Ramos (cell line): Measurements from ENCODE around the gene GBP5.
"Not testable (repeated sequence)": the region's sequence is repeated elsewhere in the genome, so short reads cannot be mapped to it uniquely, and the experiment has no call there.

ENCODE experiments used
- in situ Hi-C: fragments of 300-500 bp; cut with MboI; formaldehyde crosslinking; loops from one replicate; pipeline ENCODE4 v1.14.3; 2022; ENCODE audit warnings: low sequenced_read_pairs; ENCODE audit not compliant: unreplicated experiment

The GBP5 gene

DNA sequence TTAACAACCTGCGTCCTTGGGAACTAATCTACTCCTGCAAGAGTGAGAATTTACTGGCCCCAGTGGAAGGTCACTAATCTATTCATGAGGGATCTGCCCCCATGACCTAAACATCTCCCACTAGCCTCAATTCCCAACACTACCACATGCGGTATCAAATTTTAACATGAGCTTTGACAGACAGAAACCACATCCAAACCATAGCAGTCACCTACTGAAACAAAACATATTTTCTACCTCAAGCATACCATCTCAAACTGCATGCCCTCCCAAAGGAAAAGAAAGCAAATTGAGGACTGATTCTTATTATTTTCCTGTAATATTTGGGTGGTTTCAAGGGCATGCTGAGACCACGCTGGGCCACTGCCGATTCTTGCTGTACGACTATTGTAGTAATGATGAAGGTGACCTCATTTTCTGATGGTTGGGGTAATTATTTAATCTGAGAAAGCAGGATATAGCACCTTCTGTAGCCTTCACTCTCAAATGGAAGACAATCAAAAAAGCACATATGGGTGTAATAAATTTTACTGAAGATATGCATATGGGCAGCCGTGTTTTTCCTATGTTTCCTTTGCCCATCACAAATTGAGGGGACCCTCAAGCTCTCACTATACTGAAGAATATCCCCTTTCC is 13.2 kb upstream of the GBP5 start:
- in situ Hi-C loops, result no loop called here

DNA sequence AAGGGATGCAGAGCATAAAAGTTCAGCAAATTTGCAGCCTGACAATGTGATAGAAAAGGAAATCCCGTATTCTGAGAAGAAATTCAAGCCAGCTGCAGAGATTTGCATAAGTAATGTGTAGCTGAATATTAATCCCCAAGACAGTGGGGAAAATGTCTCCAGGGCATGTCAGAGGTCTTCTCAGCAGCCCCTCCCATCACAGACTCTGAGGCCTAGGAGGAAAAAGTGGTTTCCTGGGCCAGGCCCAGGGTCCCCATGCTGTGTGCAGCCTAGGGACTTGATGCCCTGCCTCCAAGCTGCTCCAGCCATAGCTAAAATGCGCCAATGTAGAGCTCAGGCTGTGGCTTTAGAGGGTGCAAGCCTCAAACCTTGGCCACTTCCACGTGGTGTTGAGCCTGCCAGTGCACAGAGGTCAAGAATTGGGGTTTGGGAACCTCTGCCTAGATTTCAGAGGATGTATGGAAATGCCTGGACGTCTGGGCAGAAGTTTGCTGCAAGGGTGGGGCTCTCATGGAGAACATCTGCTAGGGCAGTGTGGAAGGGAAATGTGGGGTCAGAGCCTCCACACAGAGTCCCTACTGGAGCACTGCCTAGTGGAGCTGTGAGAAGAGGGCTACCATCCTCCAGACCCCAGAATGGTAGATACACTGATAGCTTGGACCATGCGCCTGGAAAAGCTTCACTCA is 11.6 kb upstream of the GBP5 start:
- in situ Hi-C loops, result not testable (repeated sequence)

DNA sequence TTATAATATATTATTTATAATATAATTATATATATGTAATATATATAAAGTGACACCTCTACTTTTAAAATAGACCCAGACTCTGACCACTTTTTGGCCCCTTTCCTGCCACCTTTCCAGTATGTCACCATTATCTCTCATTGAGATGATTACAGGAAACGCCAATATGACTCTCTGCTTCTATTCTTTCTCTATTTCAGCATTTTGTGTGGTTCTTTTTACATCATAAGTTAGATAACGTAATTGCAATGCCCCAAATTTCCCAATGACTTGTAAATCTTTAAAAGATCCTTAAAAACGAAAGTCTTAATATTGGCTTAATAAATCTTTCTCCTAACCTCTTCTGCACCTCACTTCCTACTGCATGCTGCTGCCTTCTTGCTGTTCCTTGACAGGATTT is 8.1 kb upstream of the GBP5 start:
- in situ Hi-C loops, result no loop called here

DNA sequence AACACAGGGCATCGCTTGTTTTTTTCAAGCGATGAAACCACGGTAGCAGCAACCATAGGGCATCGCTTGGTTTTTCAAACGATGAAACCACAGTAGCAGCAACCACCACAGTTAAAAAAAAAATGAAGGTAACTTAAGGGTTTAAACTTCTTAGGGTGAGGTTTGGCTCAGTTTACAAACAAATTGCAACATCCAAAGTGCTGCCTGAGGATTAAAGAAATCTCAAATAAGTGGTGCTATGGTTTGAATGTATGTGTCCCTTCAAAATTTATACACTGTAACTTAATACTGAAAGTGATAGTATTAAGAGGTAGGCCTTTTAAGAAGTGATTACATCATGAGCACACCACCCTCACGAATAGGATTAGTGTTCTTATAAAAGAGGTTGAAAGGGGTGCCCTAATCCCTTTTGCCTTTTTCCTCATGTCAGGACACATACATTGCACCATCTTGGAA is 6.4 kb upstream of the GBP5 start:
- in situ Hi-C loops, result no loop called here

DNA sequence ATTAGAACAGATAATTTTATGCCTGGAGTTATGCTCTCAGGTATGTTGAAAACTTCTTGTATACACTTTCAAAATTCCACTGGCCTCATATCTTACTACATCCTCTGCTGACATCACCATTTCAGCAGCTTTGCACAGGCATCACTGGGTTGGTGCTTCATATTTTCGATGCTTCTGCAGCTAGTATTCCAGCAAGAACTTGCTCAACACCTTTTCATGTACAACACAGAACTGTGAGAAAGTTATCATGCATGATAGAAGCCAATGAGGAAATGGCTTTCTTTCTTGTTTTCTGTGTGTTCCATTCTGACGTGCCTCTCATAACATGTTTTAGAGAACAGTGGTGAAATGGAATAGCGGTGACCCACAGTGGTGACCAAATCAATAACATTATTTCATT is 5.1 kb upstream of the GBP5 start:
- in situ Hi-C loops, result no loop called here

DNA sequence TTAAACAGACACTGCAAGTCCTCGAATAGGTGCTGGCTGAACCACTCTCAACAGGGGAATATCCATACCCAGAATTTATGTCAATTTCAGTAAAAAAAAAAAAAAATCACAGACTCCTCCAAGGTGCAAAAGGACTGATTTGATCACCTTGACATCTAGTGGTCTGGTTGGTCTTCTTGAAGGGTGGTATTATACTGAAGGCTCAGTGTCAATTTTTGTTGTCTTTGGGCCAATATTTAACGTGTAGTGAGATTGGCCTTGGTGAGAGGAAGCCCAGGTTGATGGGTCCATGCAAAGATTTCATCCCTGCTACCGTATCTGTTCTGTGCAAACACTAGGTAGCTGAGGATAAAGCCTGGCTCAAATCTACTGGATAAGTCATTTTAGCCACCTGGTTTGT is 4.0 kb upstream of the GBP5 start:
- in situ Hi-C loops, result no loop called here

DNA sequence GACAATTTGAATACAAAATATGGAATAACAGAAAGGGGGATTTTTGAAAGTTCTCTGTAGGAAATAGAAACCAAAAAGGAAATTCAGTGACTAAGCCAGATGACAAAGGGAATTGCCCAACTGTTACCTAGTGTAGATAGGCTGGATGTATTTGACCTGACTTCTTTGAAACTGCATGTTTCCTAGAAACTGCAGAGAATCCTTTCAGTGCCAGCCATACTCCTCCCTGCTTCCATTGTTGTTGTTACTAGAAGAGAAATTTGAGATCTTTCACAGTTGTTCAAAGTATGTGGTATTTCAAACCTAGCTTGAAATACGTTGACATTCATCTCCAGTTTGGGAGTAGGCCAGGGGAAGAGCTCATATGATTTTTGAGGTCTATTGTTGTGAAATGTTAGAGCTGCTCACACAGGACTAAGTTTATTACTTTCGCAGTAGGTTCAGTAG is 1.8 kb upstream of the GBP5 start:
- in situ Hi-C loops, result no loop called here

DNA sequence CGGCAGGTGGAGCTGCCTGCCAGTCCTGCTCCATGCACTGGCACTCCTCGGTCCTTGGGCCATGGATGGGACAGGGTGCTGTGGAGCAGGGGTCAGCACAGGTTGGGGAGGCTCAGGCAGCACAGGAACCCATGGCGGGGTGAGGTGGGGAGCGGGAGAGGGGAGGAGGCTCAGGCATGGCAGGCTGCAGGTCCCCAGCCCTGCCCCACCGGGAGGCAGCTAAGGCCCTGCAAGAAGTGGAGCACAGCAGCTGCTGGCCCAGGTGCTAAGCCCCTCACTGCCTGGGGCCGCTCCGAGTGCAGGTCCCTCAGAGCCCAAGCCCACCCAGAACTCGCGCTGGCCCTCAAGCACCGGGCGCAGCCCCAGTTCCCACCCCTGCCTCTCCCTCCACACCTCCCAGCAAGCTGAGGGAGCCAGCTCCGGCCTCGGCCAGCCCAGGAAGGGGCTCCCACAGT is 691 bp upstream of the GBP5 start:
- in situ Hi-C loops, result no loop called here

DNA sequence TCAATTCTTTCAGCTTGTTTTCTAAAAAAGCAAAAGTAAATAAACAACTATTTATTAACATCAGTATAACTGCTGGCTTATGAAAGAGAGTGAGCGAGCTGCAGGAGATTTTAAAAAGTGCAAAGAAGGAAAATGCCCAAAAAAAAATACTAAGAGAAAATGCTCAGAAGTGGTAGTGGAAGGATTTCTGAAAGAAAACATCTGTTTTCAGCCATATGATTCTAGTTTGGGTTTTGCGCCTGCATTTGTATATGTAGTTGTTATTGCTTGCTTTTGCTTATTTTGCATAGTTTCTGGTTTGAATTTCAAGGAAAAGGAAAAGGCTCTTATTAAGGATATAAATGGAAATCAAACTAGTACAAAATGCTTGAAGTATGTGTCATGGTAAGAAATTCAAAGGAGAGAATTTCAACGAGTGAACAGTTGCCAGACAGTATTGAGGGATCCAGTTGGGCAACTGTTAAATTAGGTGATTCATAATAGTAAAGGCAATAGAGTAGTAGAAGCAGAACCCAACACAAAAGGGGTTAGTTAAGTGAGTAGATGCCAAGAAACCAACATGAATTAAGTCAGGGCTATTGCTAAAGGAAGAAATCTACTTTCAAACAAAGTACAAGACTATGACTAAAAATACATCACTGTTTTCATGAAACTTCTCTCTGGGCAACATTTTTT is 1.2 kb downstream of the GBP5 start:
- in situ Hi-C loops, result no loop called here

DNA sequence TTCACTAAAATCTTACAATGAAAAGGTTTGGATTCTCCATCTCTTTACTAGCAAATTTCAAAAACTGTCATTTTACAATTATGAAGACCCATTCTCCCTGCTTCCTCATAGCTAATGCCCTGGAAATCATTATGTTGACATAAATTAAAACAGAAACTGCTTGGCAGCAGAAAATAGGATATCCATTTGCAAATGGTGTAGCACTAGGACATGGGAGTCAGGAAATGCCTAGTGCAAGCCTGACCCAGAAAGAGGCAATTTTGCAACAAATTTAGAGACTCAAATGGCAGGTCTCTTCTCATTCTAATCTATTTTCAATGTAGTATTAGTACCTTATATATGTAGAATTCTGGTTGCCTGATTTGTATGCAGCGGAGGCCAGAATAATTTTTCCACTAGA is 2.2 kb downstream of the GBP5 start:
- in situ Hi-C loops, result no loop called here

DNA sequence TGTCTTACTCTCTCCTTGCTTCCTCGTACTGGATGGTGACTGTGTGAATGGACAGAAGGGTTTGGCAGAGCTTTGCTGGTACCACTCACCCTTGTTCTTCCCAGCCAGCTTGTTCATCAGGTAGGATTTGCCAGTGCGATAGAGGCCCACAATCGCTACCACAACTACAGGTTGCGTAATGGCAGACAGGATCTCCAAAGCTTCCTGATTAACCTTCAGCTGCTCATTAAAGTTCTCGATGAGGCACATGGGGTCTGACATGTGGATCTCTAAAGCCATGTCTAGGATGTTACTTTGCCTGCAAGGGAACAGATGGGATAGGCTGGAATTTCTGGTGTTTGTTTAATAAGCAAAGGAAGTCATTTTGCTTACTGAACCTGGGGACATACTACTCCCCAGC is 3.4 kb downstream of the GBP5 start:
- in situ Hi-C loops, result no loop called here

DNA sequence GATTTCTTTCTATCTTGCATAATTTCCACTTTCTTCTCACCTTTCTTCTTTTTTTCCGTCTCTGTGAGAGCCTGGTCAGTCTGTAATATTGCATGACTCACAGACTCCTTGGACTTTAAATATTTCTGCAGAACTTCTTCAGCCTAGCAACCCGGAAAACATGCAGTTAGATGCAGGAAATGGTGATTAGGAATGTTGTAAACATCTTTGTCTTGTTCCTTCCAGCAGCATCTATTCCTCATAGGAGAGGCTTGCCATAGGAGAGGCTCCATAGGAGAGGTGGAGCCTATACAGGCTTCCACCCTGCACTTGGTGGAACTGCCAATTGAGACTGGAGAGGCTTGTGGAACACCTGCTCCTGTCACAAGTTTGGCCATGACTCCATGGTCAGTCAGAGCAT is 10.0 kb downstream of the GBP5 start:
- in situ Hi-C loops, result no loop called here

DNA sequence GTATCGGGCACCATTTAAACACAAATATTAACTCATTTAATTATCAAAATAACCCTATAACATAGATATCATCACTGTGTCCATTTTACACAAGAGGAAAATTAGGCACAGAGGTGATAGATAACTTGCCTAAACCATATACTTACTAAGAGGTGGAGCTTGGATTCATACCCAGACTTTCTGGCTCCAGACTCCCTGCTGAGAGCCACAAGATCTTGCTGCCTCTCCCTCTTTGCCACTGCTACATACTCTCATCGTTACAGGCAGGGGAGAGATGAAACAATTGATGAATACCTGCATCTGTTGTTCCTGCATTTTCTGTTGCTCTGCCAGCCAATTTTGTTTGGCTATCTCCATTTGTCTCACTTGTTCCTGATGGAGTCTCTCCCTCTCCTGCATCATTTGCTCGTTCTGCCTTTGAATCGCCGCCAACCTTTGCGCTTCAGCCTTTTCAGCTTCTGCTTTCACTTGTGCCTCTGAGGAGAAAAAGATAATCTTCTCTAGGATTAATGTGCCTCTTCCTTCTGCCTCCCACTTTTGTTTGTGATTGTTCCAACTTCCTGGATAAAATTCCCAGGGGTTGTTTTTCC is 10.6 kb downstream of the GBP5 start:
- in situ Hi-C loops, result no loop called here

DNA sequence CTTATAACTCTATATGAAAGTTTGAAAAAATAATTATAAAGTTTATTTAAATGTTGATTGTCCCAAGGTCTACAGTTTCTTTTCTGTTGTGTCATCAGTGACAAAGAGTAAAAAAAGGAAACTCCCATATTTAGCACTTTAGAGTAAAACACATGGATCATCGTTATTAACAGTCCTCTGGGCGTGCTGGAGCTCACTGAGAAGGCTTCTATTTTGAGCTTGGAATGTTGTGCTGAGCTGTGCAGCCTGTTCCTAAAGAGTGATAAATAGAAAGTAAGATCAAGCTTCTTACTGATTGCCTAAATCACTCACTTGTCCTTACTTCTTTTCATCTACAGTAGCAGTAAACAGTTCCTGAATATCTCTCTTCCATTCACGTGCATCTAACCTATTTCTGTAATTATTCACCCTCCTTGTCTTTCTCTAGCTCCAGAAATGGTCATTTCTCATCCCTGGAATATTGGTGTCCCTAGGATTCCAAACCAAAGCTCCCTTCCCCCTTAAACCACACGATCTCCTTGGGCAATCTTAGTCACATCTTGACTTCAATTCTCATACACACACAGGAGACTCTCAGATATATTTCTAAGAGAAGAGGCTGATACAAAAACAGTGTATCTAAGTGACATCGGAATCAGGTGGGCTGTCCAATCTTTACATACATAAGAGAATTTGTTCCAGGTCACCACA is 11.9 kb downstream of the GBP5 start:
- in situ Hi-C loops, result no loop called here

DNA sequence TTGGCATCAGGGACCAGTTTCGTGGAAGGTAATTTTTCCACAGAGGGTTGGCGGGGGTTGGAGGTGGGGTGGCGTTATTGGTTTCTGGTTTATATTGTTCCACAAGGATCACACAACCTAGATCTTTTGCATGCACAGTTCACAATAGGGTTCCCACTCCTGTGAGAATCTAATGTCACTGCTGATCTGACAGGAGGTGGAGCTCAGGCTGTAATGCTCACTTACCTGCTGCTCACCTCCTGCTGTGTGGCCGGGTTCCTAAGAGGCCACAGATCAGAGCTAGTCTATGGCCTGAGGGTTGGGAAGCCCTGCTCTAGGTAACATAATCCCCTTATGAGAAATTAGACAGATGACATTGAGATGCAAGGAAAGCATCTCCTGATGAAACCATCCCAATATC is 12.6 kb downstream of the GBP5 start:
- in situ Hi-C loops, result no loop called here

DNA sequence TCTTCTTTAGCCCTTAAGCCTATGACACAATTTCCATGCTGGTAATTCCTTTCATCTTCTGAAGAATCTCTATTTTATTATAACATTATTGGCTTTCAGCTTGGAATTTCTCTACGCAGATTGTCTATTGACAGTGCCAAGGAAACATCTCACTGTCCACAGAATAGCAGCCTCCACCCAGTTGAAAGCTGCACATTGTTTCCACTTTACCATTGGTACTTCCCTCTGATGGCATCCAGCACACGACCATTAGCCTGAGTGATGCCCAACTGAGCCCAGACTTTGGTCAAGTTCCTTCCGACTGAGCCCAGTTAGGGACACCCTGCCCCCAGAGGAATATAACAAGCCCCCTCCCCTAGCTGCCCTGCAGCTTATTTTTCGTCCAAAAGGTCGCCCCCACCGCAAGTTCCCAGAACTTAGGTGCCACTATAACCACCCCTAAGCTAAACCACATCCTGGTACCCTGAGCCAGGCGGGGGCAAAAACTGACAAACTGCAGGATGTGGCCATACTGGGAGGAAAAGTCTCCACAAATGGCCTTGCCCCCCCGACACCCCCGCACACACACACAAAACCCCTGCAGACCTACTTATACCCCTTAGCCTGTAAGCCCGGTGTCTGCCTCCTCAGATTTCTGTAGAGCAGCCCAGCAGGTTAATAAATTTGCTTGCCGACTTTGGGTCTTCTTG is 13.2 kb downstream of the GBP5 start:
- in situ Hi-C loops, result no loop called here

DNA sequence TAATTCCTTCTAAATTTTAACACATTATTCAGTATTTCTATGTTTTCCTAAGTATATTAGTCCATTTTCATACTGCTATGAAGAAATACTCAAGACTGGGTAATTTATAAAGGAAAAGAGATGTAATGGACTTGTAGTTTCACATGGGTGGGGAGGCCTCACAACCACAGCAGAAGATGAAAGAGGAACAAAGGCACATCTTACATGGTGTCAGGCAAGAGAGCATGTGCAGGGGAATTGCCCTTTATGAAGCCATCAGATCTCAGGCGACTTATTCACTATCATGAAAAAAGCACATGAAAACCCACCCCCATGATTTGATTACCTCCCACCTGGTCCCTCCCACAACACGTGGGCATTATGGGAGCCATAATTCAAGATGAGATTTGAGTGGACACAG is 15.6 kb downstream of the GBP5 start:
- in situ Hi-C loops, result no loop called here

DNA sequence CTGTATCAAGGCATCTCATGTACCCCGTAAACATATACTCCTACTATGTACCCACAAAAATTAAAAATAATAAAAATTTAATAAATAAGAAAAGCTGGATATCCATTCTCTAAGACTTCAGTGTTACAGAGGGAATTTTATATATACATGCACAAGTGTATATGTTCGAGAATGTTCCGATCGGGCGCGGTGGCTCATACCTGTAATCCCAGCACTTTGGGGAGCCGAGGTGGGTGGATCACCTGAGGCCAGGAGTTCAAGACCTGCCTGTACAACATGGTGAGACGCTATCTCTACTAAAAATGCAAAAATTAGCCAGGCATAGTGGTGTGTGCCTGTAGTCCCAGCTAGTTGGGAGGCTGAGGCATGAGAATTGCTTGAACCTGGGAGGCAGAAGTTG is 17.1 kb downstream of the GBP5 start:
- in situ Hi-C loops, result not testable (repeated sequence)

DNA sequence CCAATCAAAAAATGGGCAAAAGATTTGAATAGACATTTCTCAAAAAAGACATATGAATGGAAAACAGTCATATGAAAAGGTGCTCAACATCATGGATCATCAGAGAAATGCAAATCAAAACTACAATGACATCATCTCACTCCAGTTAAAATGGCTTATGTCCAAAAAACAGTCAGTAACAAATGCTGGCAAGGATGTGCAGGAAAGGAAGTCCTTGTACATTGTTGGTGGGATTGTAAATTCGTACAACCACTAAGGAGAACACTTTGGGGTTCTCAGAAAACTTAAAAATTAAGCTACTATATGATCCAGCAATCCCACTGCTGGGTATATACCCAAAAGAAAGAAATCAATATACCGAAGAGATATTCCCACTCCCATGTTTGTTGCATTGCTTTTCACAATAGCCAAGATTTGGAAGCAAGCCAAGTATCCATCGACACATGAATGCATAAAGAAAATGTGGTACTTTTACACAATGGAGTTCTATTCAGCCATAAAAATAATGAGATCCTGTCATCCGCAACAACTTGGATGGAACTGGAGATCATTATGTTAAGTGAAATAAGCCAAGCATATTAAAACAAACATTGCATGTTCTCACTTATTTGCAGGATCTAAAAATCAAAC is 17.9 kb downstream of the GBP5 start:
- in situ Hi-C loops, result no loop called here

DNA sequence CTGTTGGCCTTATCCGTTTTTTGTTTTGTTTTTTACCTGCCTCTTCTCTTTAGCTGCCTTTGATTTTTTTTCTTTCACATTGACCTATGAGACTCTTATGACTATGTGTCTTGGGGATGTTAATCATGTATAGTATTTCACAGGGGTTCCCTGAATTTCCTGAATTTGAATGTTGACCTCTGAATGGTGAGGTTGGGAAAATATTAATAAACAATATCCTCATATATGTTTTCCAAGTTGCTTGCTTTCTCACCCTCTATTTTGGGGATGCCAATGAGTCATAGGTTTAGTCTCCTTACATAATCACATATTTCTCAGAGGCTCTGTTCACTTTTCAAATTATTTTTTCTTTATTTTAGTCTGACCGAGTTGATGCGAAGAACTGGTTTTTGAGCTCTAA is 29.6 kb downstream of the GBP5 start:
- in situ Hi-C loops, result no loop called here
